GM21737 (cell line): ENCODE results near the gene GPRC5C.

Source experiments
- ATAC-seq: cut with Tn5 transposase; IDR thresholded peaks from one replicate; pipeline ENCODE4 v1.9.1; 2021; ENCODE audit warnings: mild to moderate bottlenecking, moderate library complexity; ENCODE audit not compliant: unreplicated experiment

GPRC5C gene

DNA sequence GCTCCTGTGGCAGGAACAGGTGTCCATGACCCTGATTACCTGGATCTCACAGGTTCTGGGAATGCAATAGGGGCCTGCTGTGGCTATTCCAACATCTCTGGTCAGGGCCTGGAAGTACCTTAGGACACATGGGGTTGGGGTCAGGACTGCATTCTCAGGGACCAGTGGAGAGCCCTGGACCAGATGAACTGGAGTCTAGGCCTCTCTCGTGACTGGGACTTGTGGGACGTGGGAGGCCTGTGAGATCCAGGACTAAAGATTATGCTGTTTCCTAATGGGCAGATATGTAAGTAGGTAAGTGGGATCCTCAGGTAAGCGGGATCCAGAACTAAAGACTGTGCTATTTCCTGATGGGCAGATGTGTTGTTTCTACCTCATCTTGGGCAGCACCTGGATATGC is 18.3 kb downstream of the GPRC5C start:
- no peak for ATAC-seq

DNA sequence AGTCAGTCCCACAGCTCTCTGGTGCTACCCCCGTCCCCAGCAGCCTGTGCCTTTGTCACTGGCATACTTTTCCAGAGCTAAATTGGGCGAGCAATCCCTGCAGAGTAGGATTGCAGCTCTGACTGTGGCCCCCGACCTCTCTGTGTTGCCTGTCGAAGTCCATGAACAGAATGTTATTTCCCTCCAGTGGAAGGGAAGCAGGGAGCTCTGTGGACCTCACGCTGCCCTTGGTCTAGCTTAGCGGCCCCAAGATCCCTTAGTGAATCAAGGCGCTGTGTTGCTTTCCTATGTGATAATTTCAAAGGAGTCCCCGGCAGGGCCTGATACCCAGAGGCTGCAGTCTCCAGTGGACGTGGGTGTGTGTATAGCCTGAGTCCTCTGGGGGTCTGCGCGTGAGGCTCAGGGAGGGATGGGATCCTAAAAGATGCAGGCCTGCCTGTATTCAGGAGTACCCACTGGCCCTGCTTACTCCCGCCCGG is 19.1 kb downstream of the GPRC5C start:
- ATAC-seq: no peak

DNA sequence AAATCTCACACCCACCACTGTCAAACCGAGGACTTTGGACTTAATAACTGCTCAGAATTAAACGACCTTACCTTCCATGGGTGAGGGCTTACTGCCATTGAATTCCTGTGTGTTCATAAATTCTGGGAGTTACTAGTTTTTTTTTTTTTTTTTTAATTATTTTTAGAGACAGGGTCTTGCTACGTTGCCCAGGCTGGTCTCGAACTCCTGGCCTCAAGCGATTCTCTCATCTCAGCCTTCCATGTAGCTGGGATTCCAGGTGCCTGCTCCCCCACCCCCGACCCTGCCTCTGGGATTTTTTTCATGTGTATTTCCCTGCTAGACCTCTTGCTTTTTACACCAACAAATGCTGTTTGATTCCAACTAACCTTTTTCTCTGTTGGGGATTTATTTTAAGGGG is 19.7 kb downstream of the GPRC5C start:
- no peak for ATAC-seq

DNA sequence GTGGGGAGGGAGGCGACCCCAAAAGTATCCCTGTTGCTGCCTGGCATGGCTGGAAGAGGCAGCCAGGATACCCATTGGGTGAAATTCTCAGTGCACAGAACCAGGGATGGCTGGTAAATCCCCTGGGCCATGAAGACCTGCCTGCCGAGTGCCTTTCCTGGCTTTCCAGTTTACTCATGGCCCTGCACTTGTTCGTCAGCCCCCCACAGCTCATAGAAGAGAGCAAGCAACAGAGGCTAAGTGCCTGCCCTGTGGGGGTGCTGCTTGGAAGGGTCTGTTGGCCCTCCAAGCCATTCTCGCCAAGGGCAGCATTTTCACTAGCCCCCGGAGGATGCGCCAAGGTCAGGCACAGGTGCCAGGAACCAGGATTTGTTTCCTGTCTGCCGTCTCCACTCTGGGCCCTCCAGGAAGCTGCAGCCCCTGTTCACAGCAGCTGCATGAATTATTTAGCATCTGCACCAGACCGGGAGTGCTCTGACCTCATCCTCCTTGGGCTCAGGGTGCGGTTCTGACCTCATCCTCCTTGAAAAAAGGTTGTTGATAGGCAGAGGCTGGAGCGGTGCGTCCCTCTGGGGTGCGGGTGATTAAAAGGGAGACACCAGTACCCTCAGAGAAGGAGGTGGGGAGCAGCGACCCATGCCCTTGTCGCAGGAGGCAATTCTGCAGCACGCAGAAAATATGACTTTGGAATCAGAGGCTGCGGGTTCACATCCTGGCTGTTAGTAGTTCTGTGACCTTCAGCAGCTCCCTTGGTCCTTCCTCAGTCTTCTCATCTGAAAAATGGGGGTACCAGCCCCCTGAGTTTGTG is 20.3 kb downstream of the GPRC5C start:
- ATAC-seq: no peak

DNA sequence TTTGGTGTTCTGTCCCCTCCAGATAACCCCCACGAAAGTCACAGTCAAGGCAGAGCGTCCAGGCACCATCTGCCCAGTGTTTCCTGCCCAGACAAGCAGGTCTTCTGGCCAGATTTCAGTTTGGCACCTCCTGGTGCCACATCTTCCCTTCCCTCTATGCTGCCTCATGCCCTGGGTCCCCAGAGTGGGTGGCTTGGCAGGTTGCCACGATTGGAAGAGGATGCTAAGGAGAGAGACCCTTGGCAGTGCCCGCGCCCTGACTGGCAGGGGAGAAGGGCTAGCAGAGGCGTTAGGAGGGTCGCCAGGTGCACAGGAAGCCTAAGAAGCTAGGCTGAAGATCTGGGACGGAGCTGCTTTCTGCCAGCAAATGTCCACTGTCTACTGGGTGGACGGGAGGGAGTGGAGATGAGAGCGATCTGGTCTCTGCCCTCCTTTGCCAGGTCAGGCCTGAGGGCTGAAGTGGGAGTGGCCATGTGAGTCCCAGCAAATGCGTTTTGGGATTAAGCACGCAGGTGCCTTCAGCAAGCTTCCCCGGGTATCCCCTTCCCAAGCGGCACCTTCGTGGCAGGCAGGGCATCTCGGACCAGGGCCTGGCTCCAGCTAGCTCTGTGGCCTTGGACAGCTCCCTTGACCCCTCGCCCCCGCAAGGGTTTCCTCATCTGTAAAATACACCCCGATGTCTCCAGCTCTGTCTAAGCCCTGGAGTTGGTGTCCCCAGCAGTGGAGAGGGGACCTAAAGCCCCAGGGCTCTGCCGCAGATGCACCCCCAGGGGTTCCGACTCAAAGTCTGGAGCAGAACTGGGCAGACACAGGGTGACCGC is 21.2 kb downstream of the GPRC5C start:
- no peak for ATAC-seq

DNA sequence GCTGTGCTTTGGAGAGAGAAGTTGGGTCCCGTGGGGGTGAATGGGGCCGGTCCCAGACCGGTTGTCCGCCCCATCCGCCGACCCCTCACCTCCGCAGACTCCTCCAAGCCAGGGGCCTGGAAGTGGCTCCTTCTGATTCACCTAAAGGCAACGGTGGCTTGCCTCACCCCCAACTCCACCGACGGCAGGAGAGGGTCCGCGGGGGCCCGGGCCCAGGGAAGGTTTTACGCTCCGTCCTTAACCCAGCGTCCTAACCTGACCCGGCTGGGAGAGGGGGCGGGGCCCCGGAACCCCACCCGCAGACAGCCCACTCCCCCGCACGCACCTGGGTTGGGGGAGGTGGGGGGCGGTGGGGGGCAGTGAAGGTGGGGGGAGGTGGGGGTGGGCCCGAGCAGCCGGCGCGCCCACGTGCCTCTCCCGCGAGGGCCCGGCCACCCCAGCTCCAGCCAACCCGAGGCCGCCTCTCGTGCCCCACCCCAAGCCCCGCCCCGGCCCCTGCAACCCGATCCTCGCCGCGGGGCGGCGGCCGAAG is 21.8 kb downstream of the GPRC5C start:
- peak; percentile 79 for ATAC-seq

DNA sequence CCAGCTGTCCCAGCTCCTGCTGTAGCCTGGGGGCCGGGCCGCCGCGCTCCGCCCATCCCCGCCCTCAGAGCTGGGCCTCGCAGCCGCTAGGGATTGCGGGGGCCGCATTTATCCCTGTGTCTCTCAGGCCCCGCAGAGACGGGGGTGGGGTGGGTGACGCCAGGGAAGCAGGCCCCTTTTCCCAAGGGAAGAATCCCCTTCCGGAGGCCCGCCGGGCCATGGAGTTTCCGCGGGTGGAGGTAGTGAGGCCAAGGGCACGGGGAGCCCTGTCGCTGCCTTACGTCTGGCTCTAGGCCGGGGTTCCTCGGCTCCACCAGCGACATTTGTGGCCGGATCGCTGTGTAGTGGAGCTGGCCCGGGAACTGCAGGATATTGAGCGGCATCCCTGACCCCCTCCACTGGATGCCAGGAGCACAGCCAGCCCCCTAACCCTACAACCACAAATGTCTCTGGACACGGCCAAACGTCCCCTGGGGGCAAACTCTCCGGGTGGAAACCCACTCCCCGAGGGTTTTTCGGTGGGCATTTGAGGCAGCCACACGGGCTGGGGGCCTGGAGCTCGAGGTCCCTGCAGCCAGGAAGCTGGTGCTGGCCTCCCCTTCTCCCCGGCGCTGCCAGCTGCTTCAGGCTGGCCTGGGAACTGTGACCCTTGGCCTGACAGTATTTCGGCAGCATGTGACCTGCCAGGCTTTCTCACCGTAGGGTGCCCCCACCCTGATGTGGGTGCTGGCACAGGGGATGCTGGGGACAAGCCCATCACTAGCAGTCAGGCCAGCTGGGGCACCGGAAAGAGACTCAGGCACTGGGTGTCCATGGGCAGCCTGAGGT is 22.5 kb downstream of the GPRC5C start:
- peak; percentile 23 for ATAC-seq

DNA sequence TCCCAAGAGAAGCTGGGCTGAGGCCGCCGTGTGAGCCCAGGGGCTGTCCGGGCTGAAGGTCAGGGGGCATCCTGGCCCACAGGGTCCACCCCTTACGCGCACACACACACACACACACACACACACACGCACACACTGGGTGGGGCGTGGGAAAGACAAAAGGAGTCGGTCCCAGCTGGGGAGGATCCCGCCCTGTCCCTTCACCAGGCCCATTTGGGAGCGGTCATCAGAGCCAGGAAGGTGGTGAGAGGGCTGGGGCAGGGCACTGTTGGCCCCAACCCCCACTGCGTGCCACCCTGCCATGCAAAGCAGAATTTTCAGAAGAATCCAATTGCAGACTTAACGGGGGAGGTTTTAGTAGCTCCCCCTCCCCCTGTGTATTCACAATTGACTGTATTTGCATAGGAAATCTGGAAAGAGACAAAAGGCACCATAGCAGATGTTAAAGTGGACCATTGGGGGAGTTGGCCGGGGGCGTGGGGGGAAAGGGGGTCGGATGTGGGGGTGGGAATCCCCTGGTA is 23.2 kb downstream of the GPRC5C start:
- no peak for ATAC-seq

DNA sequence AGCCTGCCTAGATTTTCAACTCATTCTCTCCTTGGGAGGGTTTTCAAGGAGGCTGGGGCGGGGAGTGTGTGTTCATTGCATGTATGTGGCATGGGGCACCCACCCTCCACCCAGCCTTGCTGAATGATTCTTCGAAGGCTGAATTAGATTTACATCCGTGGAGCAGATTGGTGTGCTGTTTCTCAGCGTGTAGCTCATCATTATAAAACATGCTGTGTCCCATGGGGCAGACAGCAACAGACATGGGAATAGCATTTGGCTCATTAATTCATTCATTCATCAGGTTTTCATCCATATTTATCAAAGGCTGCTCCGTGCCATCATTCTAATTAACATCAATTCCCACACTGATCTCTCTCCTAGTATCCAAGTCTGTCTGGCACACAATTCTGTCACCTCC is 23.9 kb downstream of the GPRC5C start:
- no peak for ATAC-seq

DNA sequence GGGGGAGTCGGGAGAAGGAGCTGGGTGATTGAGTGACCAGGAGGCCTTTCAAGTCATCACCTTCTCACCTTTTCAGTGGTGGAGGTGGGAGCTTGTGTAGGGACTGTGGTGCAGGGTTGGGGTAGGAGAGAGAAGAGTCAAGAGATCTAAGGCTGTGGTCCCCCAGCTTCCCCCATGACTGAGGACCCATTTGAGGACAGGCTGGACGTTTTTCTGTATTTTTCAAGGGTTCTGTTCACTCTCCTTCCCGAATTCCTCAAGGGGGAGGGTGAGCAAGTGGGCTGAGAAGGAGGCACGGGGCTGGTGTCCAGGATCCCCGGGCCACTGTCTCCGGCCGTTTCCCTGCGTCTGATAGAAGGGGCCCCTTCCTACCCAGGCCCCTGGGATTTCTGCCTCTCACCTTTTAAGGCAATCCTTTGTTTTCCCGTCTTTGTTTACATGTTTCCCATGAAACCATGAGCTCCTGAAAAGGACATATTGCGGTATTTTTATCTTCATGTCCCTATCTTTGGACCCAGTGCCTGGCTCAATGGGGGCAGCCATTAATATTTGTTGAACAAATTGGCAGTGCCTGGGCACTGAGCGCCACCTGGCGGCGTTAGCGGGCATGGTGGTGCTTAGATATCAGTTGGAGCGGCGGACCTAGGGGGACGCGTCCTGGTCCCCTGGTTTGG is 25.4 kb downstream of the GPRC5C start:
- ATAC-seq: no peak

DNA sequence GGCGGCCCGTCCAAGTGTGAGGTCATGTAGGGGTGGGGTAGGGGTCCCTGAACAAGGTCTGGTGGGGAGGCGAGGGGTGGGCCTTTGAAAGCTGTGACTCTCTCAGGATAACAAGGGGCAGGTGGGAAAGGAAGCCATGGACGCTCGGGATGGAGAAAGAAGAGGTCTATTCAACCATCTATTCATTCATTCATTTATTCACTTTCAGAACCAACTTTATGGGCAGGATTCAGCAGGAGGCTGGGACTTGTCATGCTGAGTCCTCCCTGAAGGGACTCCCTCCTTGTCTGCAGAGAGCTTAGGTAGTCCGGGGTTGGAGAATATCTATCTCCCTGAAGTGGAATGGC is 25.9 kb downstream of the GPRC5C start:
- no peak for ATAC-seq

DNA sequence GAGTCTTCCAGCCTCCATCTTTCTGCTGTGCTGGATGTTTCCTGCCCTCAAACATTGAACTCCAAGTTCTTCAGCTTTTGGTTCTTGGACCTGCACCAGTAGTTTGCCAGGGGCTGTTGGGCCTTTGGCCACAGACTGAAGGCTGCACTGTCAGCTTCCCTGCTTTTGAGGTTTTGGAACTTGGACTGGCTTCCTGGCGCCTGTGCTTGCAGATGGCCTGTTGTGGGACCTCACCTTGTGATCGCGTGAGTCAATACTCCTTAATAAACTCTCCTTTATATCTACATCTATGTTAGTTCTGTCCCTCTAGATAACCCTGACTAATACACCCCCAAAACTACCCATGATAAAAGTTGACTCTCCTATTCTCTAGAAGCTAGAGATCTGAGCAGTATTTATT is 26.9 kb downstream of the GPRC5C start:
- no peak for ATAC-seq

DNA sequence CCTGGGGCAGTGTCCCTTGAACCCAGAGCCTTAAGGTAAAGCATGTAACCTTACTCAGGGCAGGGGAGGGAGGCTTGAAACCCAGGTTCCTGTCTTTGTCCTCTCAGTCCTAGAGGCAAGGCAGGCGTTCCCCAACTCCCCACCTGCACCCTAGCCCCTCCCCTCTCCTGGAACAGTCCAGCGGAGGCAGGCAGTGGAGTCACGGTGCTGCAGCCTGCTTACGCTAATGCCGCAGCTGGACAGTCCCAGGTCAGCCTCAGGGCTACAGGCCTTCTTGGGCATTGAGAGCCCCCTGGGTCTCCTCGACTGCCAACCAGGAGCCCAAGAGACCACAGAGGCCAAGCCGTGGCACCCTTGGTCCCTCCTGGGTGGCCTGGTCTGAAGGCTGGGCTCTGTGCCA is 27.7 kb downstream of the GPRC5C start:
- no peak for ATAC-seq

DNA sequence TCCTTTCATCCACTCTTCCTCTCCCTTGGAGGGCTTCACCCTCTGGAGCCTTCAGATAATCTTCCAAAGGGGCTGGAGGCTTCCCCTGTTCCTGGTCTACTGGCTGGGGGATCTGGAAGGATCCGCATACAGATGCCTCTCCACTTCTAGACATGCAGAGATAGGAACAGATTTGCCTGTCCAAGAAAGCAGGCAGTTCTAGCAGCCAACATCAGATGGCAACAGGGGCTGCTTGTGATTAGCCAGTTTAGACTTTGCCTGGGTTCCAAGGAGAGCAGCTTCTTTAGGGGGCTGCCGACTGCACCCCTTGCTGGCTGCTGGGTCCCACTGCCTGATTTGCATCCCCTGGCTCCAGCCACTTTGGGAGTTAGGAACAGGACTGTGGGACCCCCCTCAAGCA is 28.4 kb downstream of the GPRC5C start:
- no peak for ATAC-seq

DNA sequence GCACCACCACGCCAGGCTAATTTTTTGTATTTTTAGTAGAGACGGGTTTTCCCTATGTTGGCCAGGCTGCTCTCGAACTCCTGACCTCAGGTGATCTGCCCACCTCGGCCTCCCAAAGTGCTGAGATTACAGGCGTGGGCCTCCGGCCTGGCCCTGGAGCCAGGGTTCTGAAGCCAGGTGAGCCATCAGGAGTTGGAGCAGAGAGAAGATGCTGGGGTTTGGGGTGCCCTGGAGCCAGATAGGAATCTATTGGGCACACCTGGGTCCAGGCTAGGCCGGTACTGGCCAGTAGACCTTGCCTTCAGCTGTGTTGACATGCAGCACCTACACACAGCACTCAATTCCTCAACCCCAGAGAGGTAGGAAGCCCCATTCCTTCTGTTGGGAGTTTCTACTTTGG is 29.1 kb downstream of the GPRC5C start:
- no peak for ATAC-seq

DNA sequence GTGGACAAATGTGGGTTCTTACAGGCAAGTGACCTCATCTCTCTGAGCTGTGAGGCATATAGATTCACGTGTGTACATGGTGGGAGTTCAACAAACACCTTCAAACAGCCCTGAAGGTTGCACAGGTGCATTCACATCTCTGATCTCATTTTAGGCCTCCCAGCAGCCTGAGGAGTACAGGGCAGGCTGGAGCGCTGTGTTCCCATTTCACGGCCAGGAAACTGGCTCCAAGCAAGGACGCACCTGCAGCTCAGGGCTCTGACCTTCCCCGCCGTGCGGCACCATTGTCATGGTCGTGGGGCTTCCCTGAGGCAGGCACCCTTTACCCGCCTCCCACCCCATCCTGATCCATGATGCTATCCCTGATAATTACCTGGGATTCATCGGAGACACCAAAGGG is 29.7 kb downstream of the GPRC5C start:
- no peak for ATAC-seq

DNA sequence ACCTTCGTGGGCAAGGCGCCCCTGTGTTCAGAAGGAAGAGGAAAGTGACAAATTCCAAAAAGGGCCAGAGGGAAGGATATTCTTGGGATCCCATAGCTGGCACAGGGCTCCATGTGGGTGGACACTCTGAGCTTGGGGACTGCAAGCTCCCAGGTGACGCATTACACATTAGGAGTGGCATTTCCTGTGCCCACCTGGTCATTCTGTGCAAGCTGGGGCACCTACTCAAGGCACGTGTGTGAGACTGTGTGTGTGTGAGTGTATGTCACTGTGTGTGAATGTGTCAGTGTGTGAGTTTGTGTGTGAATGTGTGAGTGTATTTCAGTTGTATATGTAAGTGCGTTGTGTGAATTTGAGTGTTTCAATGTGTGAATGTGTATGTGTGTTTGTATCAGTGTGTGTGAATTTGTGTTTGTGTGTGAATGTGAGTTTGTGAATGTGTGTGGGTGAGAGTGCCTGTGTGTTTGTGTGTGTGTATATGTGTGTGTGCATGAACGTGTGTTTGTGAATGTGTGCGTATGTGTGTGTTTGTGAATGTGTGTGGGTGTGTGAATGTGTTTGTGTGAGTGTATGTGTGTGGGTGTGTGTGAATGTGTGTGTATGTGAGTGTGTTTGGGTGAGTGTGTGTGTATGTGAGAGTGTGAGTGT is 33.0 kb downstream of the GPRC5C start:
- no peak for ATAC-seq

DNA sequence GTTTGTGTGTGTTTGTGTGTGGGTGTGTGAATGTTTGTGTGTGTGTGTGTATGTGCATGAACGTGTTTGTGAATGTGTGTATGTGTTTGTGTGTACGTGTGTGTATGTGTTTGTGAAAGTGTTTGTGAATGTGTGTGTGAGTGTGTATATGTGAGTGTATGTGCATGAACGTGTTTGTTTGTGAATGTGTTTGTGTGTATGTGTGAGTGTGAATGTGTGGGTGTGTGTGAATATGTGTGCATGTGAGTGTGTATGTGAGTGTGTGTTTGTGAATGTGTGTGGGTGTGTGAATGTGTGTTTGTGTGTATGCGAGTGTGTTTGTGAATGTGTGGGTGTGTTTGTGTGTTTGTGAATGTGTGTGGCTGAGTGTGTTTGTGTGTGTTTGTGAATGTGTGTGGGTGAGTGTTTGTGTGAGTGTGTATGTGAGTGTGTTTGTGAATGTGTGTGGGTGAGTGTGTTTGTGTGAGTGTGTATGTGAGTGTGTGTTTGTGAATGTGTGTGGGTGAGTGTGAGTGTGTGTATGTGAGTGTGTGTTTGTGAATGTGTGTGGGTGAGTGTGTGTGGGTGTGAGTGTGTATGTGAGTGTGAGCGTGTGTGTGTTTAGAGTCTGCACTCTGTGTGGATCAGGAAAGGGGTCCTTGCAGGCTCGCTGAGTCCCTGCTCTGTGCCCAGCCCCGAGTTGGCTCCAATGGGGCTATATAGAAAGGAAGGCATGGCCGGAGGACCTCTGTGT is 33.7 kb downstream of the GPRC5C start:
- ATAC-seq: no peak
